Activated T-cell treated with anti-CD3 and anti-CD28 coated beads for 1 hour (primary cell): ENCODE data around the gene FOXJ2.
"Not testable (repeated sequence)": the region's sequence is repeated elsewhere in the genome, so short reads cannot be mapped to it uniquely, and the experiment has no call there.

ENCODE experiments used
- DNase-seq: peaks from one replicate; pipeline ENCODE4 v3.0.0-alpha.2; 2020; ENCODE audit warnings: low read depth

FOXJ2 gene

DNA sequence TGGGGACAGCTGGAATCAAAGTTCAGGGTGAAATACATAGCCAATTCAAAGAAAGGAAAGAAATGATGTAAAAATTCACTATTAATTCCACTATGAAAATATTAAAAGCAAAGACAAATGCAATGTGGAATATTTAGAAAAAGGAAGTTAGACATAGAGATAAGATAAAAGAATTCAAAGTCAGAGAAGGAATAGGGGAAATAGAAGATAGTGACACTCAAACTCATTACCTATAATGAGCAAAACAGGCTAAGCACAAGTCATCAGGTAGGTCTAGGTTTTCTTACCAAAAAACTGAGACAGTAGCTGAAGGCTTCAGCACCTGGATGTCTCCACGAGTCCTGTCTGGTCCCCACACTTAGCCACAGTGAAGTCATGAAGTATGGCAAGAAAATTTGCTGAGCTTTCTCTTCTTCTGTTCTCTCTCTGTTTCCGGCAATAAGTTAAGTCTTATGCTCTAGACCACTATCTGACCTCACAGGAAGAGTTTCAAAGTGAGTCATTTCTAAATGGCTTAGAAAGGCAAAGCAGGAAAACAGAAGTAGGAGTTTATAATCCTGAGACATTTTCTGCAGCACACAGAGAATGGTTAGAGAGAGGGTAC is 33.6 kb downstream of the FOXJ2 start, which contains the start of gene C3AR1:
C3AR1 (minus strand) TSS at position 369 of the 604 bp plus-strand sequence. CDS start 6,174 bp downstream, outside the sequence.
- DNase-seq, result peak; percentile 13

DNA sequence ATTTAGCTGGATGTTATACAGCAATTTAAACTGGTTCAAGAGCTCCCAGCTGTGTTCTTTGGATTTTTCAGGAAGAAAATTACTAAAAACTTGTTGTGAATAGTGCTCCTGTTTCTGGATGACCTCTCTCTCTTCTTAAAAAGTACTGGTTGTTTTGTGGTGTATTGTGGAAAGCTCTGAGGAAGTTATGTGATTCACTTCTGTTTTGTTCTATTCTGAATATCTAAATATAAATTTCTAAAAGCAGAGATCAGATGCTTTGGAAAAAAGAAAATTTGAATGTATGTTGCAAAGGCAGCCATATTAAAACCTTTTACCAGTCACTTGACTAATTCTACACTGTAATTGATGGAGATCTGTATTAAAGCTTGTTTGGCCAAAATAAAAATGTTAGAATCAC is 37.1 kb downstream of the FOXJ2 start:
- no peak for DNase-seq

- not testable (repeated sequence) for DNase-seq
These were observed 39.3 kb downstream of the FOXJ2 start for GRCh38 chr12:8071820-8072219.

- DNase-seq, result no peak
These were observed 43.4 kb downstream of the FOXJ2 start for GRCh38 chr12:8075935-8076334.

DNA sequence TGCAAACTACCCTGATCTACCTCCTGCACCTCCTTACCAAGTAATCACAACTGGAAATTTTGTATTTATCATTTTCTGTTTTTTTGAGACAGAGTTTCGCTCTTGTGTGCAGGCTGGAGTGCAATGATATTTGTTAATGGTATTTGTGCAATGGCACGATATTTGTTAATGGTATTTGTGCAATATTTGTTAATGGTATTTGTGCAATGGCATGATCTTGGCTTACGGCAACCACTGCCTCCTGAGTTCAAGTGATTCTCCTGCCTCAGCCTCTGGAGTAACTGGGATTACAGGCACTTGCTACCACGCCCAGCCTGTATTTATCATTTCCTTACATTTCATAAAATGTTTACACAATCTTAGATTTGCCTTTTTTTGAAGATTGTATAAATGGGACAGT is 43.9 kb downstream of the FOXJ2 start:
- DNase-seq, result no peak

DNA sequence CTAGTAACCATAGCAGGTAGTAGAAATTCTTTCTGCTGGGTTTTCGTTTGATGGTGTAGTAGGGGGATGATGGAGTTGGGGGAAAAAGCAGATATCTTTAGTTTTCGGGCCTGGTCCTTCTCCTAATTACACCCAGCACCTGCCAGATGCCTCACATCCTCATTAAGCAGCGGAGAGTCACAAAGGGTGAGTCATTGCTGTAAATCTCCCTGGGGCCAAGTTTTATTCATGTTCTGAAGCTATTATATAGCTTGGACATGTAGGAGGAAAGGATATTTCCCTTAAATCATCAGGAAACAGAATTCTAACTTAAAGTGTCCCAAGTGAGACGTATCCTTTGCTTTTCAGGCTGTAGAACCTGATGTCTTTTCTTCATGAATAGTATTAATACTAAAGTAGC is 44.7 kb downstream of the FOXJ2 start:
- no peak for DNase-seq

DNA sequence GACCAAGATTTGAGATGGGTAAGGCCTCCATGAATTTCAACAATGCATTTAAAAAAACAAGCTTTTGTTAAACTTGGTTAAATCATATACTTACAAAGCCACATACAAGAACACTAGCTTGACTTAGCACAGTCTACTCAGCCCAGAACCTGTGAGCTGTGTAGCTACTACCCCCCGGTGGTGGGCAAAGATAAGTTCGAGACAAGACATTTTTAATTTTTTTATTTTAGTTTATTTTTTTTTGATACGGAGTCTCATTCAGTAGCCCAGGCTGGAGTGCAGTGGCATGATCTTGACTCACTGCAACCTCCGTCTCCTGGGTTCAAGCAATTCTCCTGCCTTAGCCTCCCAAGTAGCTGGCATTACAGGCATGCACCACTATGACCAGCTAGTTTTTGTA is 45.9 kb downstream of the FOXJ2 start:
- peak; percentile 41 for DNase-seq

- DNase-seq, result no peak
These were observed 46.4 kb downstream of the FOXJ2 start for GRCh38 chr12:8078916-8079315.

GRCh38 chr12:8080120-8080519 is 47.6 kb downstream of the FOXJ2 start:
- DNase-seq, result no peak

DNA sequence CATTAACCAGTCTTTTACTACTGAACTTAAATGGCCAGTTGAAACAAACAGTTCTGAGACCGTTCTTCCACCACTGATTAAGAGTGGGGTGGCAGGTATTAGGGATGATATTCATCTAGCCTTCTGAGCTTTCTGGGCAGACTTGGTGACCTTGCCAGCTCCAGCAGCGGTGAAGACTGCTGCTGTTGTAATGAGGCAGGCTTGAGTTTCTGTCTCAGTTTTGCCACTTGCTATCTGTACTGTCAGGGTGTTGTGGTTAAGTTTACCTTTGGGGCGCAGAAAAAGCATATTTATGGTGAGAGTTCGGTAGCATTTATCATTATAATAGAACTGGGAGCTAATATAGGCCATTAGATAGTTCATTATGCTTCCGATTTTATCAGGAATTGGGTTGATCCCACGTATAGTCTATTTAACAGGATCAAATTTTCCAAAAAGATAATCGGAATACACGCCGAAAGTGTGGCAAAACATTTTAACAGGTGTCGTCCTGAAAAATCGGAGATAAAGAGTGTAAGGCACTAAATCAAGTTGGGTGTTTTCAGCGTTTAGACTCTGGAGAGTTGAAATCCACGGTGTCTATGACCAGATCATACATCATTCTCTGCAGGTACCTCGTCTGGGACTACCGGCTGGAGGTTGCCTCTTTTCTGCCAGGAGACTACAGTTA is 48.9 kb downstream of the FOXJ2 start:
- no peak for DNase-seq

DNA sequence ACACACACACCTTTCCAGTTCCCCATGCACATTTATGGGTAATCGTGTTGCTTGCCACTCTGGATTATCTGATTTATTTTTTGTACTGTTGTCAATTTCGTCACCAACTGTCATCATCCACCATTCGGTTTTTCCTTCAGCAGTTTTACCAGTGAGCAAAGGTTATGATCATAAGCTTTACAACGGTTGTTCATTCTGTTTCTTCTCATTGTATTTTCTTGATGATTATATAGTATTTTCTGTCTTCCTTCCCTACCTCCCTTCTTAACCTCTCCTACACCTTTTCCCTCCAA is 50.2 kb downstream of the FOXJ2 start:
- DNase-seq, result no peak

GRCh38 chr12:8084351-8084750 is 51.8 kb downstream of the FOXJ2 start:
- not testable (repeated sequence) for DNase-seq

GRCh38 chr12:8087666-8088065 is 55.1 kb downstream of the FOXJ2 start:
- no peak for DNase-seq

GRCh38 chr12:8088574-8088973 is 56.1 kb downstream of the FOXJ2 start:
- no peak for DNase-seq

- not testable (repeated sequence) for DNase-seq
These were observed 56.8 kb downstream of the FOXJ2 start for GRCh38 chr12:8089277-8089676.

GRCh38 chr12:8089716-8090115 is 57.2 kb downstream of the FOXJ2 start:
- DNase-seq, result no peak

- DNase-seq, result no peak
These were observed 60.8 kb downstream of the FOXJ2 start for GRCh38 chr12:8093291-8093690.

- no peak for DNase-seq
These were observed 63.9 kb downstream of the FOXJ2 start for GRCh38 chr12:8096281-8096915.

- no peak for DNase-seq
These were observed 66.7 kb downstream of the FOXJ2 start for GRCh38 chr12:8099235-8099634.
